ENCODE data around the gene SORCS2.

The SORCS2 gene

DNA sequence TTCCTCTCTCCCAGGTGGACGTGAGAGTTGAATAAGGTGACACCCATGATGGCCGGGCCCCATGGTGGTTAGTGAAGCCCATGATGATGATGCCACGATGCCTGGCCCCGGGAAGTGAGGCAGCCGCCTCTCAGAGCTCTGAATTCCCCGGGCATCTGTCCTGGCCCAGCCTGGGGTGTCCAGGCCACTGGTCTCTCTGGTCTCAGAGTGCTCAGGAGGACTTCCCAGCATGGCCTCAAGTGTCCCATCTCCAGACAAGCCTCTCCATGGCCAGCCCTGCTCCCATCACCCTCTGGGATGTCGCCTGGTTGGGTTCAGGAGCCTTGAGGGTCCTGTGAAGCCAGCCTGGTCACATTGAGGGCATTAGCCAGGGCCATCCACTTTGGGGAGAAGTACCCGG lies 267.1 kb downstream of the SORCS2 start:
- TF ChIP-seq, protein P1, sequence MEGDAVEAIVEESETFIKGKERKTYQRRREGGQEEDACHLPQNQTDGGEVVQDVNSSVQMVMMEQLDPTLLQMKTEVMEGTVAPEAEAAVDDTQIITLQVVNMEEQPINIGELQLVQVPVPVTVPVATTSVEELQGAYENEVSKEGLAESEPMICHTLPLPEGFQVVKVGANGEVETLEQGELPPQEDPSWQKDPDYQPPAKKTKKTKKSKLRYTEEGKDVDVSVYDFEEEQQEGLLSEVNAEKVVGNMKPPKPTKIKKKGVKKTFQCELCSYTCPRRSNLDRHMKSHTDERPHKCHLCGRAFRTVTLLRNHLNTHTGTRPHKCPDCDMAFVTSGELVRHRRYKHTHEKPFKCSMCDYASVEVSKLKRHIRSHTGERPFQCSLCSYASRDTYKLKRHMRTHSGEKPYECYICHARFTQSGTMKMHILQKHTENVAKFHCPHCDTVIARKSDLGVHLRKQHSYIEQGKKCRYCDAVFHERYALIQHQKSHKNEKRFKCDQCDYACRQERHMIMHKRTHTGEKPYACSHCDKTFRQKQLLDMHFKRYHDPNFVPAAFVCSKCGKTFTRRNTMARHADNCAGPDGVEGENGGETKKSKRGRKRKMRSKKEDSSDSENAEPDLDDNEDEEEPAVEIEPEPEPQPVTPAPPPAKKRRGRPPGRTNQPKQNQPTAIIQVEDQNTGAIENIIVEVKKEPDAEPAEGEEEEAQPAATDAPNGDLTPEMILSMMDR (IDR thresholded peaks at IDR 0.05; ENCODE audit: extremely low read depth, insufficient read depth, missing control alignments): no peak
- in situ Hi-C loops (cut with MboI; ENCODE audit: low pct_unique_long_range_greater_than_20kb, low sequenced_read_pairs, unreplicated experiment): no loop called here
- DNase-seq (ENCODE audit: low spot score): no peak

DNA sequence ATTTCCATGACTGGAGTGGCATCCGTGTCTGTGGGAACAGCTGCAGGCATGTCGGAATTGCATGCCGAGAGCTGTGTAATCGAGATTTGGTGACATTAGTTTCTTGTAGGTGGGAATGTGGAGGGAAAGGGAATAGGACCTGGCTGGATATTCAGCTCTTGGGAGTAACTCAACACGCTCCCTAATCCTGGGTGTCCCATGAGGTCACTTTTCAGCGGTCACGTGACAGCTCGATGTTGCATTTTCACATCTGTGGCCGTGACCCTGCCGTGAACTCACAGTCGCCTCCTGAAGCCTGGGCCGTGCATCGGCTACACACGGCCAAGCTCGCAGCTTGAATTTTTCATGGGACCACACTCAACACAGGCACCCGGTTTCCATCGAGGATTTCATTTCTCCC lies 268.2 kb downstream of the SORCS2 start:
- in situ Hi-C loops (cut with MboI; ENCODE audit: low pct_unique_long_range_greater_than_20kb, low sequenced_read_pairs, unreplicated experiment): no loop called here
- TF ChIP-seq, protein P1 (IDR thresholded peaks at IDR 0.05; ENCODE audit: extremely low read depth, insufficient read depth, missing control alignments): no peak
- no peak for DNase-seq (ENCODE audit: low spot score)

DNA sequence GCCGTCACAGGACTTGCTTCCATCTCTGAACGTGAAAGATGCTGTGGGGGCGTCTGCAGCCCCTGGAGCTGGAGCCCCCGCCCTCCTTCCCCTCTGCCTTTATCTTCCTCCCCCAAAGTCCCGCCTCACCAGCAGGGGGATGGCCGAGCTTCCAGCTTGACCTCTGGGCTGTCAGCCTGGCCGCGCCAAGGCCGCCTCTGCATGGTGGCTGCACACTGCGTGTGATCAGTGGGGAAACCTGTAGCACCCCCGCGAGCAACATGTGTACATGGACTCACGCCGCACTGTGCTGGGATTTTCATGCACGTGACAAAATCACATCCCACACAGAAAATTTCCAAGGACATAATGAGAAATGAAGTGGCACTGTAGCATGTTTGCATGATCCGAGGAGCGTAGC lies 268.9 kb downstream of the SORCS2 start:
- TF ChIP-seq, protein P1 (IDR thresholded peaks at IDR 0.05; ENCODE audit: extremely low read depth, insufficient read depth, missing control alignments): no peak
- no peak for DNase-seq (ENCODE audit: low spot score)
- in situ Hi-C loops (cut with MboI; ENCODE audit: low pct_unique_long_range_greater_than_20kb, low sequenced_read_pairs, unreplicated experiment): no loop called here

DNA sequence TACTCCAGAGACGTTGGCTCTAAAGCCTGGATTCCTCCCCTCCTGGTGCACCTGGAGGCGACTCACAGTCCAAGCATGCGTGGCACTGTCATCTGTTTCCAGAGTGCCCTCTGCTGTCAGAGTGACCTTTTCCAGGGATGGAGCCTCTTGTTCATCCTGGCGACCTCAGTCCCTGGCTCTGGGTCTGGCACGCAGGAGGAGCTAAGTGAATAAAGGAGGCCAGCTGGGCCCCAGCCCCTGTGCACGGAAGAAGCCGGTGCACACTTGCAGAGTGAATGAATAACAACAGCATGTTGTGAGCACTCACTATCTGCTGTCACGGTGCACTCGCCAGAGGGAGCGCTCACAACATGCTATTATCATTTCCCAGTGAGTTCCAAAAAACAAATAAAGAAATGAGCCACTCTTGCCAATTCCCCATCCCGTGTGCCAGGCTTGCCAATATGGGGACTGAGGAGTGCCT lies 270.2 kb downstream of the SORCS2 start:
- no peak for DNase-seq (ENCODE audit: low spot score)

DNA sequence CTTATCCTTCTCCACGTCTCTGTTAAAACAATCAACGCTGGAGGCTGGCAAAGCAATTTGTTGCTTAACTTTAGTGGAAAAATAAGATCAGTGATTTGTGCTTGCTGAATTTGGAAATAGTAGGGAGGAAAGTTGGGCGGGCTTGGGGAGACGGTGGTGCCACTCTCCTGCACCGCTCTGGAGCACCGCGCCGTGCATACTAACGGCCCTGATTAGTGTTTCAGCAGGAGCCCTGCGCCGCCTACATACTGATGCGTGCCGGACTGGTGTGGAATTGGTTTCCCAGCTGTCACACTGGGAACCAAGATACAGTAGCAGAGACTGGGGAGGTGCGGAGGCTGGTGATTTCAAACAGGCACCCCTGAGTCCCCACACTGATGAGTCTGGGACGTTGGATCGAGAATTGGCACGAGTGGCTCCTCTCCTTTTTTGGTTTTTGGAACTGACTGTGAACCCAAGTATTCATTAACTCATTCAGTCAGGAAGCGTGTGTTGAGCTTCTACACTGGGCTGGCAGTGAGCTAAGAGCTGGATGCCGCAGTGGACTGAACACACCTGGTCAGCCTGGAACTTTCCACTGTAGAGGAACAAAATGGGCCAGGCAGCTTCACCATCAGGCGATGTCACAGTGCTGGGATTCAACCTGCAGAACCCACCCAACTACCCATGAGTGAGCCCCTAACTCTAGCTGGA lies 271.4 kb downstream of the SORCS2 start:
- in situ Hi-C loops (cut with MboI; ENCODE audit: low pct_unique_long_range_greater_than_20kb, low sequenced_read_pairs, unreplicated experiment): no loop called here
- TF ChIP-seq, protein P1 (IDR thresholded peaks at IDR 0.05; ENCODE audit: extremely low read depth, insufficient read depth, missing control alignments): no peak
- no peak for DNase-seq (ENCODE audit: low spot score)

More for the DNA sequence above, 270.2 kb downstream of the SORCS2 start:
- TF ChIP-seq, protein P1 (IDR thresholded peaks at IDR 0.05; ENCODE audit: extremely low read depth, insufficient read depth, missing control alignments): no peak
- in situ Hi-C loops (cut with MboI; ENCODE audit: low pct_unique_long_range_greater_than_20kb, low sequenced_read_pairs, unreplicated experiment): no loop called here

DNA sequence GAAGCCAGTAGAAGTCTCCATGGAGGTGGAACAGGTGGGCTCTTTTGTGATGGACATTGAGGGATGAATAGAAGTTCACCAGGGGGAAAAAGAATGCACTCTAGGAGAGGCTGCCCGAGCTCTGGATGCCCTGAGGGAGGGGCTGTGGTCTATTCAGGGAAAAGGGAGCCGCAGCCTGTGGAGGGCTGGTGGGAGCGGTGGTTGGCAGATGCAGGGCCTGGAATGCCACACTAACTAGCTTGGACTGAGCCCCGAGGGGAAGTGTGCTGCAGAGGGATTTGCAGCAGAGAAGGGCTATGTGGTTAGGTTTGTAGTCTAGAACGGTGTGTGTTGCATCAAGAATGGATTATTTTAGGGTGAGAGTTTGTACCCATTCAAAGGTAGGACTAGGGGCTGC lies 271.9 kb downstream of the SORCS2 start:
- in situ Hi-C loops (cut with MboI; ENCODE audit: low pct_unique_long_range_greater_than_20kb, low sequenced_read_pairs, unreplicated experiment): no loop called here
- TF ChIP-seq, protein P1 (IDR thresholded peaks at IDR 0.05; ENCODE audit: extremely low read depth, insufficient read depth, missing control alignments): no peak
- no peak for DNase-seq (ENCODE audit: low spot score)
